SW 1271 (cell line): ENCODE results near the gene GRAP2.
A peak's percentile ranks its signal among the peaks of the same experiment; 100 is the strongest.
"Not testable (repeated sequence)": the region's sequence is repeated elsewhere in the genome, so short reads cannot be mapped to it uniquely, and the experiment has no call there.

ENCODE experiments used
- DNase-seq, 2 experiments: peaks; one replicate each; lab custom pipeline; 2025; lab: John Stamatoyannopoulos, UW

GRAP2 gene

GRCh38 chr22:39946126-39946502 is 45.2 kb downstream of the GRAP2 start:
- no peak for DNase-seq

- DNase-seq: no peak
These were observed 45.8 kb downstream of the GRAP2 start for GRCh38 chr22:39946503-39947219.

GRCh38 chr22:39947220-39948216 is 46.6 kb downstream of the GRAP2 start:
- no peak for DNase-seq

- no peak for DNase-seq
These were observed 49.3 kb downstream of the GRAP2 start for GRCh38 chr22:39949964-39950737.

DNA sequence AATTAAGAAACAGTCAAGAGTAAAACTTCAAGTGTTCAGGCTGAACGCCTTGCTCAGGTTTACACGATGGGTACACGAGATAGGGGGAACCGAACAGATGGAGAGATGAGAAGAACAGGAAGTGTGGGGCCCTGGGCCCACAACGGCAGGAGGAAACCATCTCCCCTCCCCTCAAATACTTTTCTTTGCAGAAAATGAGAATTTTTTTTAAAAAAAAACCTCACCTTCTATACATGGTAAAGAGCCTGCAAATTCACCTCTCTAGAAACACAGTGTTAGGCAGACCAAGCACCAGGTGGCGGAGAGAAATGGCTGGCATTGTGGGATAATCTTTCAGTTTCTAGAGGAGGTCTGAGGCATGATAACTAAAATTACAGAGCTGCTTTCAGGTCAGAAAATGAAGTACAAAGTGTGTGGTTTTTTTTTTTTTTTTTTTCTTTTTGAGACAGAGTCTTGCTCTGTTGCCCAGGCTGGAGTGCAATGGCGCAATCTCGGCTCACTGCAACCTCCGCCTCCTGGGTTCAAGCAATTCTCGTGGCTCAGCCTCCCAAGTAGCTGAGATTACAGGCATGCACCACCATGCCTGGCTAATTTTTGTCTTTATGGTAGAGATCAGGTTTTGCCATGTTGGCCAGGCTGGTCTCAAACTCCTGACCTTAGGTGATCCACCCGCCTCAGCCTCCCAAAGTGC is 50.9 kb downstream of the GRAP2 start:
- not testable (repeated sequence) for DNase-seq

GRCh38 chr22:39952347-39952746 is 51.5 kb downstream of the GRAP2 start:
- no peak for DNase-seq

DNA sequence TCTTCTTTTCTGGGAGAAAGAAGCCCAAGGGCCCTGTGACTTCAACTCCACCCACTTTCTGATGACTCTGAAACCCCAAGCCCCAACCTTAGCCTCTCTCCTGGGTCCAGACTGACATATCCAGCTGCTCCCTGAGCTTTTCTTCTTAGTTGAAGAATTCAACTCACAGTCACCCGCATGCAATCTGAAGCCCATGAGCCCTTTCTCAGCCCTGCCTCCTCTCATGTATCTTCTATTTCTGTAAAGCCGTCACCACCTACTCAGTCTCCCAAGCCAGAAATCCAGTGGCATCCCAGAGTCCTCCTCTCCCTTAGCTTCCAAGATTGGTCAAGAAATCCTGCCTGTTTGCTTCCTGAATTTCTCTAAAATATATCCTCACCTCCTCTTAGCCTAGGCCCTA is 52.2 kb downstream of the GRAP2 start:
- no peak for DNase-seq

GRCh38 chr22:39954584-39955055 is 53.7 kb downstream of the GRAP2 start:
- peak in 1 of 2 experiments; percentile 2 for DNase-seq

- no peak for DNase-seq
These were observed 54.8 kb downstream of the GRAP2 start for GRCh38 chr22:39955675-39956074.

- DNase-seq: no peak
These were observed 56.2 kb downstream of the GRAP2 start for GRCh38 chr22:39956932-39957664.

DNA sequence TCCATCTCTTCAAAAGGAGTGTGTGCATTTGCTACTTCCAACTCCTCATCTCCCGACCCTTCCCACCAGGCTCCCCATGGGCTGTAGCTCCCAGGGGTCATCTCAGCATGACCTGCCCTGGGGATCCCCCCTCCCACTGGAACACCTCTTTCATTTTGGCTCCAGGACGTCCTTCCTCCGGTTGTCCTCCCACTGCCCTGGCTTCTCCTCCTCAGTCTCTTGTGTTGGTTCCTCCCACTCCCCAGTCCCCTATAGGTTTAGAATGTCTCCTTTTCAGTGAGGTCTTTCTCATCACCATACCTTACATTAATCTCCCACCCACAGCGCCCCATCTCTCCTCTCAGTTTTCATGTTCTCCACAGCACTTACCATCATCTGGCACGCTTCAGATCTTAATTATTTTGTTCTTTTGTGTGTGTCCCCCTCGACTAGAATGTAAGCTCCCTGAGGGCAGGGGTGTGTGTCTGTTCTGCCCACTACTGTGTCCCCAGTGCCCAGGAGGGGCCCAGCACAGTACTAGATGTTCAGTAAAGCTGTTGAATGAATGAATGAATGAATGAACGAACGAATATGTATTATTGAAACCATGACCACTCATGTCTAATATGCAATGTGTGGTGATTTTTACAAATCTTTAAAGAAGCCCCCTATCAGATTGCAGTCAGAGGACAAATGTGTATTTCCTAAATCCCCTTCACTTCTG is 57.3 kb downstream of the GRAP2 start:
- no peak for DNase-seq

GRCh38 chr22:39958949-39959639 is 58.2 kb downstream of the GRAP2 start:
- DNase-seq: no peak

DNA sequence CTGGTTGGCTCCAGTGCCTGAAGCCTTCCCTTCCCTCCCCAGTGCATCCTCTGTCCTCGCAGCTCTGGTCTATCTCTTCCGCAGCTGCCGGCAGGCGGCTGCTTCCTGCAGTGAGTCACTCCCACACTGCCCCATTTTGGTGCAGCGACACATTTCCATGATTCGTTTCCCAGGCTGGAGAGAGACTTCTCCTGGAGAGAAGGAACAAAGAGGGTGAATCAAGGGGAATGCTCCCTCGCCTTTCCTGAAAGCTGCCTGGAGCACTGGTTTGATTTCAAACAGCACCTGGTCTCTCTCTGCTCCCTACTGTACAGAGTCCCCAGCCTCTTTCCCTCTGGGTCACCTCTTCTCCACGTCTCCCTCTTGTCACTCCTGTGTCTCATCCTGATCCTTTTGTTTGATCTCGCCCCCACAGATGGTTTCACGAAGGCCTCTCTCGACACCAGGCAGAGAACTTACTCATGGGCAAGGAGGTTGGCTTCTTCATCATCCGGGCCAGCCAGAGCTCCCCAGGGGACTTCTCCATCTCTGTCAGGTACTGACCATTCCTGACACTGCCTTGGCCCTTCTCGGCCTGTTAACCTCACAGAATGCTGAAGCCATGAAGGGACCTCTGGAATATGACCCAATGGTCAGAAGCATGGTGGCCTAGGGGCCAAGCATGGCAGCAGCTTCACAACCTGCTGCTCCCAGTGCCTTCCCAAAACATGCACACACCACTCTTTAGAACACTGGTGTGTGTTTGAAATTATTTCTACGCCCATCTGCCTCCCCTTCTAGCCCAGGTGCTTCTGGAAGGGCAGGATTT is 59.0 kb downstream of the GRAP2 start, which contains the start of gene TMA7B:
TMA7B (plus strand) TSS at position 758 of the 808 bp plus-strand sequence. CDS start 3,978 bp downstream, outside the sequence.
- DNase-seq: peak in 1 of 2 experiments; percentile 7

DNA sequence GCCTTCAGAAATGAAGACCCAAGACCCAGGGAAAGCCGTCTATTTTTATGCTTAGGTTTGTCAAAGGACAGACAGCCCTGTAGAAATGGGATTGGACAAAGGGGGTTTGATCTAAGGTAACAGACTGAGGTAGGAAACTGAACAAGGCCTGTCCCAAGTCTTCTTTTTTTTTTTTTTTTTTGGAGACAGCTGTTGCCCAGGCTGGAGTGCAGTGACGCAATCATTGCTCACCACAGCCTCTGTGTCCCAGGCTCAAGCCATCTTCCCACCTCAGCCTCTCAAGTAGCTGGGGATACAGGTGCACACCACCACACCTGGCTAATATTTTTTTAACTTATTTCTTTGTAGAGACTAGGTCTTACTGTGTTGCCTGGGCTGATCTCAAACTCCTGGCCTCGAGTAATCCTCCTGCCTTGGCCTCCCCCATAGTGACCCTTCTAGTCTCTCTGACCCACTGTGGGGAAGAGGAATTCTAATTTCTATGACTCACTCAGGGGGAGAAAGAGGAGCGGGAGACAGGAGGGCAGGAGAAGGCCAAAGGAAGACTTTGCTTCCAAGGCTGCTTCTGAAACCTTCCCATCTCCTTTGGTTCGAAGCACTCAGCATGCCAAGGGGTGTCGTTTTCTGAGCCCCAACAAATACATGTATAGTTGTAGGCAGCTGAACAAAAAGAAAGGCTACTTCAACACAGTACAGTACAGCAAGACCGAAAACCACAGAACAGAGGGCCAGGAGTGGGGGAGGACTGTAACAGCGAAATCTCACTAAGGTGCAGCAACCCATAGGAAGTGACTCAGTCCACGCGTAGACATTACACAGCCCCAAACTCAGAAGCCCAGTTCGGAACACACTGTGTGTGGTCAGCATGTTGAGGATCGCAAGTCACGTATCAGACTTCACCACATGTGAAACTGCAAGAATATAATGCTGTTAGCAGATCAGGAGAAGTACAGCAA is 60.2 kb downstream of the GRAP2 start:
- DNase-seq: no peak

DNA sequence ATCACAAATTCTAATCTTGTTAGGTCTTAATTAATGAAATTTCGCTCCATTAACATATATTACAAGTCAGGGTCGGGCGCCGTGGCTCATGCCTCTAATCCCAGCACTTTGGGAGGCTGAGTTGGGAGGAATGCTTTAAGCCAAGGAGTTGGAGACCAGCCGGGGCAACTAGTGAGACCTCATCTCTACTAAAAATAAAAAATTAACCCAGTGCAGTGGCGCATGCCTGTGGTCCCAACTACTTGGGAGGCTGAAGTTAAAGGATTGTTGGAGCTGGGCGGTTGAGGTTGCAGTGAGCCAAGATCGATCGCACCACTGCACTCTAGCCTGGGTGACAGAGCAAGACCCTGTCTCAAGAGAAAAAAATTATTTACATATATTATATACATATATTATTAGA is 61.2 kb downstream of the GRAP2 start:
- DNase-seq: no peak

- no peak for DNase-seq
These were observed 64.9 kb downstream of the GRAP2 start for GRCh38 chr22:39965748-39966147.

- no peak for DNase-seq
These were observed 65.6 kb downstream of the GRAP2 start for GRCh38 chr22:39966470-39966869.
